HEK293 (cell line): ENCODE measurements around the gene C9orf153.

Experiments used
- CTCF ChIA-PET: fragments of 350-600 bp; formaldehyde crosslinking; extraction: SDS; loops from one replicate; lab custom pipeline; 2021; ENCODE audit warnings: antibody characterized with exemption; lab: Yijun Ruan, JAX
- POLR2A ChIA-PET: fragments of 300-600 bp; formaldehyde crosslinking; extraction: SDS; loops from one replicate; lab custom pipeline; 2020; ENCODE audit warnings: antibody characterized with exemption, inconsistent platforms; lab: Yijun Ruan, JAX
- H3K27ac ChIP-seq: fragments of 200-500 bp; sonication (Bioruptor generic); 2 replicates; pipeline ENCODE4 v1.5.1; 2014; ENCODE audit warnings: low read depth, low read length, control low read depth, inconsistent platforms; ENCODE audit errors: extremely low read depth
- H3K36me3 ChIP-seq, 2 experiments: fragments of 200-500 bp in 1 of 2; sonication (Bioruptor generic) in 1 of 2; 1 replicate in 1 of 2; 2 replicates in 1 of 2; pipeline ENCODE4 v1.5.1; 2014 to 2017; ENCODE audit warnings: inconsistent platforms in 2 of 2, low read length in 2 of 2; ENCODE audit not compliant: control insufficient read depth in 2 of 2, insufficient read depth in 1 of 2
- H3K4me1 ChIP-seq: fragments of 200-500 bp; sonication (Bioruptor generic); 2 replicates; pipeline ENCODE4 v1.5.1; 2014; ENCODE audit warnings: mild to moderate bottlenecking, low read length, inconsistent platforms; ENCODE audit not compliant: control insufficient read depth, insufficient read depth
- H3K4me3 ChIP-seq: 2 replicates; pipeline ENCODE4 v1.5.1; 2011; ENCODE audit warnings: low read depth, mild to moderate bottlenecking, control low read depth, low read length, moderate library complexity
- H3K9me3 ChIP-seq: fragments of 200-500 bp; sonication (Bioruptor generic); 2 replicates; pipeline ENCODE4 v1.5.1; 2014; ENCODE audit warnings: low read depth, low read length, inconsistent platforms; ENCODE audit not compliant: control insufficient read depth, insufficient read depth
- FEZF1 ChIP-seq: fragments of 450-650 bp; formaldehyde crosslinking; IDR thresholded peaks from 2 replicates; pipeline ENCODE4 v1.5.1; 2016; ENCODE audit warnings: missing biosample characterization, missing genetic modification characterization
- MYNN ChIP-seq: fragments of 450-650 bp; formaldehyde crosslinking; IDR thresholded peaks from 2 replicates; pipeline ENCODE4 v1.5.1; 2016; ENCODE audit warnings: missing biosample characterization, missing genetic modification characterization, borderline replicate concordance
- MZF1 ChIP-seq: fragments of 450-650 bp; formaldehyde crosslinking; IDR thresholded peaks from 2 replicates; pipeline ENCODE4 v1.5.1; 2017; ENCODE audit warnings: missing biosample characterization, missing genetic modification characterization, borderline replicate concordance
- SALL2 ChIP-seq: fragments of 450-650 bp; formaldehyde crosslinking; IDR thresholded peaks from 2 replicates; pipeline ENCODE4 v1.5.0; 2017; ENCODE audit warnings: missing biosample characterization, mild to moderate bottlenecking, missing genetic modification characterization, borderline replicate concordance
- SETDB1 ChIP-seq: IDR thresholded peaks from one replicate; pipeline ENCODE4 v1.6.1; 2017; ENCODE audit warnings: mild to moderate bottlenecking, low read length, moderate library complexity, mixed read lengths; ENCODE audit not compliant: insufficient read length
- ZBTB21 ChIP-seq: fragments of 450-650 bp; formaldehyde crosslinking; IDR thresholded peaks from 2 replicates; pipeline ENCODE4 v1.5.1; 2017; ENCODE audit warnings: missing biosample characterization, missing genetic modification characterization
- ZNF138 ChIP-seq: fragments of 450-650 bp; formaldehyde crosslinking; IDR thresholded peaks from 2 replicates; pipeline ENCODE4 v1.5.1; 2016; ENCODE audit warnings: missing biosample characterization, missing genetic modification characterization, borderline replicate concordance
- ZNF239 ChIP-seq: fragments of 450-650 bp; formaldehyde crosslinking; IDR thresholded peaks from 2 replicates; pipeline ENCODE4 v1.5.1; 2016; ENCODE audit warnings: missing biosample characterization, missing genetic modification characterization
- ZNF274 ChIP-seq, 2 experiments: fragments of 200-500 bp in 1 of 2; fragments of 450-650 bp in 1 of 2; sonication (Bioruptor generic) in 1 of 2; formaldehyde crosslinking in 1 of 2; IDR thresholded peaks; 2 replicates each; pipeline versions ENCODE4 v1.5.1 to v1.6.1; 2014 to 2016; ENCODE audit warnings: borderline replicate concordance in 1 of 2, inconsistent platforms in 1 of 2, low read length in 1 of 2, missing biosample characterization in 1 of 2, missing genetic modification characterization in 1 of 2
- ZNF311 ChIP-seq: fragments of 450-650 bp; formaldehyde crosslinking; IDR thresholded peaks from 2 replicates; pipeline ENCODE4 v1.5.1; 2017; ENCODE audit warnings: missing biosample characterization, missing genetic modification characterization, borderline replicate concordance
- ZNF335 ChIP-seq: fragments of 450-650 bp; formaldehyde crosslinking; conservative IDR thresholded peaks from 2 replicates; pipeline ENCODE4 v1.5.1; 2016; ENCODE audit warnings: missing biosample characterization, missing genetic modification characterization
- ZNF37A ChIP-seq: fragments of 450-650 bp; IDR thresholded peaks from 2 replicates; pipeline ENCODE4 v1.5.1; 2018; ENCODE audit warnings: missing biosample characterization, missing genetic modification characterization
- ZNF394 ChIP-seq: fragments of 450-650 bp; formaldehyde crosslinking; IDR thresholded peaks from 2 replicates; pipeline ENCODE4 v1.5.1; 2016; ENCODE audit warnings: missing biosample characterization, missing genetic modification characterization, mild to moderate bottlenecking, moderate library complexity, borderline replicate concordance
- ZNF521 ChIP-seq: fragments of 450-650 bp; formaldehyde crosslinking; IDR thresholded peaks from 2 replicates; pipeline ENCODE4 v1.5.1; 2017; ENCODE audit warnings: missing biosample characterization, mild to moderate bottlenecking, missing genetic modification characterization
- ZNF560 ChIP-seq: fragments of 450-650 bp; formaldehyde crosslinking; IDR thresholded peaks from 2 replicates; pipeline ENCODE4 v1.5.1; 2017; ENCODE audit warnings: missing biosample characterization, missing genetic modification characterization, borderline replicate concordance
- ZNF624 ChIP-seq: fragments of 450-650 bp; formaldehyde crosslinking; IDR thresholded peaks from 2 replicates; pipeline ENCODE4 v1.5.1; 2017; ENCODE audit warnings: missing biosample characterization, missing genetic modification characterization
- ZNF768 ChIP-seq: fragments of 450-650 bp; formaldehyde crosslinking; IDR thresholded peaks from 2 replicates; pipeline ENCODE4 v1.5.1; 2018; ENCODE audit warnings: missing biosample characterization, mild to moderate bottlenecking, missing genetic modification characterization
- TF ChIP-seq, protein P1 (sequence below): fragments of 450-650 bp; formaldehyde crosslinking; IDR thresholded peaks from 2 replicates; pipeline ENCODE4 v1.5.1; 2016; ENCODE audit warnings: missing biosample characterization, missing genetic modification characterization, borderline replicate concordance
- TF ChIP-seq, protein P2 (sequence below): IDR thresholded peaks from 2 replicates; pipeline ENCODE4 v1.6.1; 2011; ENCODE audit warnings: mild to moderate bottlenecking, low read depth, low read length, borderline replicate concordance
- TF ChIP-seq, protein P3 (sequence below): fragments of 450-650 bp; formaldehyde crosslinking; IDR thresholded peaks from 2 replicates; pipeline ENCODE4 v1.5.1; 2017; ENCODE audit warnings: missing biosample characterization, mild to moderate bottlenecking, missing genetic modification characterization, moderate library complexity

The C9orf153 gene

DNA sequence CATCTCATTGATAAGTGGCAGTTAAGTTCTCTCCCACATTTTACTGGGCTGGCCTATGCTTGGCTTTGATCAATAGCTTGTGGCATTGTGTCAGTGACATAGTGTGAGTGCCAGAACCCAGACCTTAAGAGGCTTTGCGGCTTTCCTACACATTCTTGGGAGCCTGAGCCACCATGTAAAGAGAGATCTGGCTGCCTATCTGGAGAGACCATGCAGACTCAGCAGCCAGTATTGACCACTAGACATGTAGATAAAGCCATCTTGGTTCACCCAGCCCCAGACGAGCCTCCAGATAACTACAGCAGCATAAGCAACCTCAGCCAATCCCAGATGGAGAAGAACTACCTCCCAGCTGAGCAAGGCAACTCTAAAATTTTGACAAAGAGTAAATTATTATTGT is 28.6 kb downstream of the C9orf153 start (continued):
- no peak for TF ChIP-seq SALL2 (tag by site-specific recombination)
- TF ChIP-seq, all 188 proteins: peak for 0

DNA sequence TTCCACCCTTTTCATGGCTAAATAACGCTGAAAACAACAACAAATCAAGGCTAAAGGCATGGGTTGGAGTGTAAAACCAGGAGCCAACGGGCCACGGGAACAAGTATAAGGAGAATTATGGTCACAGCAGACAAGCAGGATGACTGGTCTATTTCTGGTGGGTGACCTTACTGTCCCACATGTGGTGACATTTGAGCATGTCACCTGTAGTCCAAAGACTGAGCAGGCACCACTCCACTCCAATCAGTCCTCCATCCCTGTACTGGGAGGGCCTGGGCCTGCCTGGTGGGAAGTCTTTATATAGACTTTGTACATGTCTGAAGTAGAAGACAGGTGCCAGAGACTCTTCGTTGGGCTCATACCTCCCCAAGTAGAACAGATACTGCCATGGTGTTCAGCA is 36.8 kb downstream of the C9orf153 start:
- Histone ChIP-seq H3K27ac (no peak overlapping the region), H3K9me3 (no peaks in the 10 kb centered on the region), H3K4me3 (no peak overlapping the region)
- CTCF ChIA-PET: interaction anchor here (0.8 to 1.1 kb wide), 2 partner anchors 21 to 1083 kb away, joined by 4 to 6 read pairs; no protein-coding TSS in a partner anchor
- POLR2A ChIA-PET: no interaction called here
- no peak for TF ChIP-seq ZNF239 (tag by site-specific recombination)
- no peak for TF ChIP-seq MYNN
- TF ChIP-seq ZNF335 (tag by site-specific recombination): no peak
- TF ChIP-seq, protein P1, sequence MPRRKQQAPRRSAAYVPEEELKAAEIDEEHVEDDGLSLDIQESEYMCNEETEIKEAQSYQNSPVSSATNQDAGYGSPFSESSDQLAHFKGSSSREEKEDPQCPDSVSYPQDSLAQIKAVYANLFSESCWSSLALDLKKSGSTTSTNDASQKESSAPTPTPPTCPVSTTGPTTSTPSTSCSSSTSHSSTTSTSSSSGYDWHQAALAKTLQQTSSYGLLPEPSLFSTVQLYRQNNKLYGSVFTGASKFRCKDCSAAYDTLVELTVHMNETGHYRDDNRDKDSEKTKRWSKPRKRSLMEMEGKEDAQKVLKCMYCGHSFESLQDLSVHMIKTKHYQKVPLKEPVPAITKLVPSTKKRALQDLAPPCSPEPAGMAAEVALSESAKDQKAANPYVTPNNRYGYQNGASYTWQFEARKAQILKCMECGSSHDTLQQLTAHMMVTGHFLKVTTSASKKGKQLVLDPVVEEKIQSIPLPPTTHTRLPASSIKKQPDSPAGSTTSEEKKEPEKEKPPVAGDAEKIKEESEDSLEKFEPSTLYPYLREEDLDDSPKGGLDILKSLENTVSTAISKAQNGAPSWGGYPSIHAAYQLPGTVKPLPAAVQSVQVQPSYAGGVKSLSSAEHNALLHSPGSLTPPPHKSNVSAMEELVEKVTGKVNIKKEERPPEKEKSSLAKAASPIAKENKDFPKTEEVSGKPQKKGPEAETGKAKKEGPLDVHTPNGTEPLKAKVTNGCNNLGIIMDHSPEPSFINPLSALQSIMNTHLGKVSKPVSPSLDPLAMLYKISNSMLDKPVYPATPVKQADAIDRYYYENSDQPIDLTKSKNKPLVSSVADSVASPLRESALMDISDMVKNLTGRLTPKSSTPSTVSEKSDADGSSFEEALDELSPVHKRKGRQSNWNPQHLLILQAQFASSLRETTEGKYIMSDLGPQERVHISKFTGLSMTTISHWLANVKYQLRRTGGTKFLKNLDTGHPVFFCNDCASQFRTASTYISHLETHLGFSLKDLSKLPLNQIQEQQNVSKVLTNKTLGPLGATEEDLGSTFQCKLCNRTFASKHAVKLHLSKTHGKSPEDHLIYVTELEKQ (tag by site-specific recombination): no peak
- no peak for TF ChIP-seq ZNF521 (tag by site-specific recombination)
- TF ChIP-seq ZNF624 (tag by site-specific recombination): no peak
- no peak for TF ChIP-seq ZNF274 (IDR thresholded peaks at IDR 0.05; ENCODE audit: low read length)
- TF ChIP-seq ZNF274 (tag by site-specific recombination; IDR thresholded peaks at IDR 0.05; ENCODE audit: borderline replicate concordance): no peak
- TF ChIP-seq MZF1: no peak
- no peak for TF ChIP-seq SETDB1
- TF ChIP-seq FEZF1: no peak
- no peak for TF ChIP-seq ZNF311 (tag by site-specific recombination)
- TF ChIP-seq ZNF37A (tag by site-specific recombination): no peak
- no peak for TF ChIP-seq ZNF768
- no peak for TF ChIP-seq ZBTB21 (tag by site-specific recombination)
- TF ChIP-seq ZNF394 (tag by site-specific recombination): no peak
- TF ChIP-seq, protein P2, sequence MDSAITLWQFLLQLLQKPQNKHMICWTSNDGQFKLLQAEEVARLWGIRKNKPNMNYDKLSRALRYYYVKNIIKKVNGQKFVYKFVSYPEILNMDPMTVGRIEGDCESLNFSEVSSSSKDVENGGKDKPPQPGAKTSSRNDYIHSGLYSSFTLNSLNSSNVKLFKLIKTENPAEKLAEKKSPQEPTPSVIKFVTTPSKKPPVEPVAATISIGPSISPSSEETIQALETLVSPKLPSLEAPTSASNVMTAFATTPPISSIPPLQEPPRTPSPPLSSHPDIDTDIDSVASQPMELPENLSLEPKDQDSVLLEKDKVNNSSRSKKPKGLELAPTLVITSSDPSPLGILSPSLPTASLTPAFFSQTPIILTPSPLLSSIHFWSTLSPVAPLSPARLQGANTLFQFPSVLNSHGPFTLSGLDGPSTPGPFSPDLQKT: no peak
- TF ChIP-seq, protein P3, sequence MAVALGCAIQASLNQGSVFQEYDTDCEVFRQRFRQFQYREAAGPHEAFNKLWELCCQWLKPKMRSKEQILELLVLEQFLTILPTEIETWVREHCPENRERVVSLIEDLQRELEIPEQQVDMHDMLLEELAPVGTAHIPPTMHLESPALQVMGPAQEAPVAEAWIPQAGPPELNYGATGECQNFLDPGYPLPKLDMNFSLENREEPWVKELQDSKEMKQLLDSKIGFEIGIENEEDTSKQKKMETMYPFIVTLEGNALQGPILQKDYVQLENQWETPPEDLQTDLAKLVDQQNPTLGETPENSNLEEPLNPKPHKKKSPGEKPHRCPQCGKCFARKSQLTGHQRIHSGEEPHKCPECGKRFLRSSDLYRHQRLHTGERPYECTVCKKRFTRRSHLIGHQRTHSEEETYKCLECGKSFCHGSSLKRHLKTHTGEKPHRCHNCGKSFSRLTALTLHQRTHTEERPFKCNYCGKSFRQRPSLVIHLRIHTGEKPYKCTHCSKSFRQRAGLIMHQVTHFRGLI: no peak
- TF ChIP-seq ZNF560 (tag by site-specific recombination): no peak
- no peak for TF ChIP-seq ZNF138 (tag by site-specific recombination)
- TF ChIP-seq, all 188 proteins: peak for 0
- H3K36me3 ChIP-seq: no peaks in the 10 kb centered on the region
- no peaks in the 10 kb centered on the region for H3K4me1 ChIP-seq
